NCI-H2081 (cell line): ENCODE data around the gene PCDHGA1.
"Not testable (repeated sequence)": the region's sequence is repeated elsewhere in the genome, so short reads cannot be mapped to it uniquely, and the experiment has no call there.

Source experiments
- DNase-seq, 2 experiments: peaks; one replicate each; lab custom pipeline; 2025; lab: John Stamatoyannopoulos, UW

PCDHGA1 gene

DNA sequence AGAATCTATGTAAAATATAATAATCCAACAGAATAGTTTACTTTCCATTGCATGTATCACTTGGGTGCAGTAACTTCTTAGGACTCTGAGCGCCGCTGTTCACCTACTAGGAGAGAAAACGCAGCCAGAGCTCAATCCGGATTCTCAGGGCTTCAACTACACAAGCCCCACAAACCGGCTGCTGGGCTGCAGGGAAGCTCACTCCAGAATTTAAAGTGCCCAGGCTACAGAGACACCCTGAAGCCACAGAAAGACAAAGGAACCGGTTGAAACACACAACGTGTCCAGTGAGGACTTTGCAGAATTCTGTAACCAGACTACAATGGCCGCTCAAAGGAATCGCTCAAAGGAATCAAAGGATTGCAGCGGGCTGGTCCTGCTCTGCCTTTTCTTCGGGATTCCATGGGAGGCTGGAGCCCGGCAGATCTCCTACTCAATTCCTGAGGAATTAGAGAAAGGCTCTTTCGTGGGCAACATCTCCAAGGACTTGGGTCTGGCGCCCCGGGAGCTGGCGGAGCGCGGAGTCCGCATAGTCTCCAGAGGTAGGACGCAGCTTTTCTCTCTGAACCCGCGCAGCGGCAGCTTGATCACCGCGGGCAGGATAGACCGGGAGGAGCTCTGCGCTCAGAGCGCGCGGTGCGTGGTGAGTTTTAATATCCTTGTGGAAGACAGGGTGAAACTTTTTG lies 82.7 kb downstream of the PCDHGA1 start, which contains the start of gene PCDHGA10:
PCDHGA10 (plus strand) TSS at position 134 of the 686 bp plus-strand sequence; CDS start at position 323, 189 bp downstream.
- DNase-seq: no peak

DNA sequence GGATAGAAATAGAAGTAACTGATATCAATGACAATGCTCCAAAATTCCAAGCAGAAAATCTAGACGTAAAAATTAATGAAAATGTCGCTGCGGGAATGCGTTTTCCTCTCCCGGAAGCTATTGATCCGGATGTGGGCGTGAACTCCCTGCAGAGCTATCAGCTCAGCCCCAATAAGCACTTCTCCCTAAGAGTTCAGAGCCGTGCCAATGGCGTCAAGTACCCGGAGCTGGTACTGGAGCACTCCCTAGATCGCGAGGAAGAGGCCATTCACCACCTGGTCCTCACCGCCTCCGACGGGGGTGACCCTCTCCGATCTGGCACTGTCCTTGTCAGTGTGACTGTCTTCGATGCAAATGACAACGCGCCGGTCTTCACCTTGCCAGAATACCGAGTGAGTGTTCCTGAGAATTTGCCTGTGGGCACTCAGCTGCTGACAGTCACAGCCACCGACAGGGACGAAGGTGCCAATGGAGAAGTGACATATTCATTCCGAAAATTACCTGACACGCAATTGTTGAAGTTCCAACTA lies 83.3 kb downstream of the PCDHGA1 start:
- no peak for DNase-seq

DNA sequence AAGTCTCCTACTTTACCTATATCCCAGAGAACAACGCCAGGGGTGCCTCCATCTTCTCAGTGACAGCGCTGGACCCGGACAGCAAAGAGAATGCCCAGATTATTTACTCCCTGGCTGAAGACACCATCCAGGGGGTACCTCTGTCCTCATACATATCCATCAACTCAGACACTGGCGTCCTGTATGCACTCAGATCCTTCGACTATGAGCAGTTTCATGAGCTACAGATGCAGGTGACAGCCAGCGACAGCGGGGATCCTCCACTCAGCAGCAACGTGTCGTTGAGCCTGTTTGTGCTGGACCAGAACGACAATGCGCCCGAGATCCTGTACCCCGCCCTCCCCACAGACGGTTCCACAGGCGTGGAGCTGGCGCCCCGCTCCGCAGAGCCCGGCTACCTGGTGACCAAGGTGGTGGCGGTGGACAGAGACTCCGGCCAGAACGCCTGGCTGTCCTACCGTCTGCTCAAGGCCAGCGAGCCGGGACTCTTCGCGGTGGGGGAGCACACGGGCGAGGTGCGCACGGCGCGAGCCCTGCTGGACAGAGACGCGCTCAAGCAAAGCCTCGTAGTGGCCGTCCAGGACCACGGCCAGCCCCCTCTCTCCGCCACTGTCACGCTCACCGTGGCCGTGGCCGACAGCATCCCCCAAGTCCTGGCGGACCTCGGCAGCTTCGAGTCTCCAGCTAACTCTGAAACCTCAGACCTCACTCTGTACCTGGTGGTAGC lies 84.4 kb downstream of the PCDHGA1 start:
- DNase-seq: not testable (repeated sequence)

DNA sequence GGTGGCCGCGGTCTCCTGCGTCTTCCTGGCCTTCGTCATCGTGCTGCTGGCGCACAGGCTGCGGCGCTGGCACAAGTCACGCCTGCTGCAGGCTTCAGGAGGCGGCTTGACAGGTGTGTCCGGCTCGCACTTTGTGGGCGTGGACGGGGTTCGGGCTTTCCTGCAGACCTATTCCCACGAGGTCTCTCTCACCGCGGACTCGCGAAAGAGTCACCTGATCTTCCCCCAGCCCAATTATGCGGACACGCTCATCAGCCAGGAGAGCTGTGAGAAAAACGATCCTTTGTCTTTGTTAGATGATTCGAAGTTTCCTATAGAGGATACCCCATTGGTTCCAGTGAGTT lies 84.9 kb downstream of the PCDHGA1 start:
- not testable (repeated sequence) for DNase-seq

DNA sequence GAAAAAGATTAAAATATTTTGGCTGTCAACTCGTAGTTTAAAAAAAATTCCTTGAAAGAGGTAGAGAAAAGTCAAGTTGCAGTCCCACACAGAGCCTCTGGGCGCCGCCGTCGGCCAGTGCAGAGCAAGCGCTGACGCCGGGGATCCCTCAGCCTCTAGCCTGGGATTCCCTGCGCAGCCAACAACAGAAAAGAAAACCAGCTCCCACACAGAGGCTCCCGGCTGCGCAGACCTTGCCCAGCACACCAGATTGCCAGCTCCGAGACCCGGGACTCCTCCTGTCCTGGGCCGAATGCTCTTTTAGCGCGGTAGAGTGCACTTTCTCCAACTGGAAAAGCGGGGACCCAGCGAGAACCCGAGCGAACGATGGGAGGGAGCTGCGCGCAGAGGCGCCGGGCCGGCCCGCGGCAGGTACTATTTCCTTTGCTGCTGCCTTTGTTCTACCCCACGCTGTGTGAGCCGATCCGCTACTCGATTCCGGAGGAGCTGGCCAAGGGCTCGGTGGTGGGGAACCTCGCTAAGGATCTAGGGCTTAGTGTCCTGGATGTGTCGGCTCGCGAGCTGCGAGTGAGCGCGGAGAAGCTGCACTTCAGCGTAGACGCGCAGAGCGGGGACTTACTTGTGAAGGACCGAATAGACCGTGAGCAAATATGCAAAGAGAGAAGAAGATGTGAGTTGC lies 87.3 kb downstream of the PCDHGA1 start, which contains the start of gene PCDHGB7:
PCDHGB7 (plus strand) TSS at position 184 of the 679 bp plus-strand sequence; CDS start at position 367, 183 bp downstream.
- peak; percentile 58 to 73 for DNase-seq

DNA sequence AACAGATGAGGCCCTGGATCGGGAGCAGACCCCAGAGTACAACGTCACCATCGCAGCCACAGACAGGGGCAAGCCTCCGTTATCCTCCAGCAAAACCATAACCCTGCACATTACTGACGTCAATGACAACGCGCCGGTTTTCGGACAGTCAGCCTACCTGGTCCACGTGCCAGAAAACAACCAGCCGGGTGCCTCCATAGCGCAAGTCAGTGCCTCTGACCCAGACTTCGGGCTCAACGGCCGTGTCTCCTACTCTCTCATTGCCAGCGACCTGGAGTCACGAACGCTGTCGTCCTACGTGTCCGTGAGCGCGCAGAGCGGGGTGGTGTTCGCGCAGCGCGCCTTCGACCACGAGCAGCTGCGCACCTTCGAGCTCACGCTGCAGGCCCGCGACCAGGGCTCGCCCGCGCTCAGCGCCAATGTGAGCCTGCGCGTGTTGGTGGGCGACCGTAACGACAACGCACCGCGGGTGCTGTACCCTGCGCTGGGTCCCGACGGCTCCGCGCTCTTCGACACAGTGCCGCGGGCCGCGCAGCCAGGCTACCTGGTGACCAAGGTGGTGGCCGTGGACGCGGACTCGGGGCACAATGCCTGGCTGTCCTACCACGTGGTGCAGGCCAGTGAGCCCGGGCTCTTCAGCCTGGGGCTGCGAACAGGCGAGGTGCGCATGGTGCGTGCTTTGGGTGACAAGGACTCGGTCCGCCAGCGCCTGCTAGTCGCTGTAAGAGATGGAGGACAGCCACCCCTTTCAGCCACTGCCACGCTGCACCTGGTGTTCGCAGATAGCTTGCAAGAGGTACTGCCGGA lies 89.0 kb downstream of the PCDHGA1 start:
- no peak for DNase-seq

DNA sequence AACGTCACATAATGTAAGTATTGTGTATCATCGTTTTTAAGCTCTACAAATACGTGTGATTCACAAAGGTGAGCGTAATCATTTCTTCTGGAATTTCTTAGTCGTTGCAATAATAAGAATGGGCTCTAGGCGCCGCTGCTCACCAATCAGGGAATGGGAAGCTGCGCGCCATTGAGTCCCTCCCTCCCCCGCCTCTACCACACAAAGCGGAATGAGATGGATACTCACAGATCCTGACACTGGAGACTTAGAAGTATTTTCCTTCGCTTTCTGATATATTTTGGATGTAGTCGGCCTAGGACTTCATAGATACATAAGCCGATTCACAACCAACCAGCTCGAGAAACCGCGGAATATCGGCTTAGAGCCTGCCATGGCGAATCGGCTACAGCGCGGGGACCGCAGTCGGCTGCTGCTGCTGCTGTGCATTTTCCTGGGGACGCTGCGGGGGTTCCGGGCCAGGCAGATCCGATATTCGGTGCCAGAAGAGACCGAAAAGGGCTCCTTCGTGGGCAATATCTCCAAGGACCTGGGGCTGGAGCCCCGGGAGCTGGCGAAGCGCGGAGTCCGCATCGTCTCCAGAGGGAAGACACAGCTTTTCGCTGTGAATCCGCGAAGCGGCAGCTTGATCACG lies 90.7 kb downstream of the PCDHGA1 start, which contains the start of gene PCDHGA11:
PCDHGA11 (plus strand) TSS at position 197 of the 634 bp plus-strand sequence; CDS start at position 374, 177 bp downstream.
- no peak for DNase-seq

DNA sequence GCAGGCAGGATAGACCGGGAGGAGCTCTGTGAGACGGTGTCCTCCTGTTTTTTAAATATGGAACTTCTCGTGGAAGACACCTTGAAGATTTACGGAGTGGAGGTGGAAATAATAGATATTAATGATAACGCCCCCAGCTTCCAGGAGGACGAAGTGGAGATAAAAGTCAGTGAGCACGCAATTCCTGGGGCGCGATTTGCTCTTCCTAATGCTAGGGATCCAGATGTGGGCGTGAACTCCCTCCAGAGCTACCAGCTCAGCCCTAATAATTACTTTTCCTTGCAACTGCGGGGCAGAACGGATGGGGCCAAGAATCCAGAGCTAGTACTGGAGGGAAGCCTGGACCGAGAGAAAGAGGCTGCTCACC lies 91.2 kb downstream of the PCDHGA1 start:
- DNase-seq: no peak

DNA sequence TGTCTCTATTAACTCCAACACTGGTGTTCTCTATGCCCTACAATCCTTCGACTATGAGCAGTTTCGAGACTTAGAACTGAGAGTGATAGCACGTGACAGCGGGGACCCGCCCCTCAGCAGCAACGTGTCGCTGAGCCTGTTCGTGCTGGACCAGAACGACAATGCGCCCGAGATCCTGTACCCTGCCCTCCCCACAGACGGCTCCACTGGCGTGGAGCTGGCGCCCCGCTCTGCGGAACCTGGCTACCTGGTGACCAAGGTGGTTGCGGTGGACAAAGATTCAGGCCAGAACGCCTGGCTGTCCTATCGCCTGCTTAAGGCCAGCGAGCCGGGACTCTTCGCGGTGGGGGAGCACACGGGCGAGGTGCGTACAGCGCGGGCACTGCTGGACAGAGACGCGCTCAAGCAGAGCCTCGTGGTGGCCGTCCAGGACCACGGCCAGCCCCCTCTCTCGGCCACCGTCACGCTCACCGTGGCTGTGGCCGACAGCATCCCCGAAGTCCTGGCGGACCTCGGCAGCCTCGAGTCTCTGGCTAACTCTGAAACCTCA lies 92.5 kb downstream of the PCDHGA1 start:
- DNase-seq: no peak

DNA sequence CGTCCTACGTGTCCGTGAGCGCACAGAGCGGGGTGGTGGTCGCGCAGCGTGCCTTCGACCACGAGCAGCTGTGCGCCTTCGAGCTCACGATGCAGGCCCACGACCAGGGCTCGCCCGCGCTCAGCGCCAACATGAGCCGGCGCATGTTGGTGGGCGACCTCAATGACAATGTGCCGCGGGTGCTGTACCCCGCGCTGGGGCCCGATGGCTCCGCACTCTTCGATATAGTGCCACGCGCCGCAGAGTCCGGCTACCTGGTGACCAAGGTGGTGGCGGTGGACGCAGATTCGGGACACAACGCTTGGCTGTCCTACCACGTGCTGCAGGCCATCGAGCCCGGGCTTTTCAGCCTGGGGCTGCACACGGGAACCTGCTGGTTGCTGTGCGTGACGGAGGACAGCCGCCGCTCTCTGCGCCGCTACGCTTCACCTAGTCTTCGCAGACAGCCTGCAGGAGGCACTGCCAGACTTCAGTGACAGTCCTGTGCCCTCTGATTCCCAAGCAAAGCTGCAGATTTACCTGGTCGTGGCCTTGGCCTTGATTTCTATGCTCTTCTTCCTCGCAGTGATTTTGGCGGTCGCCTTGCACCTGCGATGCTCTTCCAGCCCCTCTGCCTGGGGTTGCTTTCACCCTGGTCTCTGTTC lies 97.6 kb downstream of the PCDHGA1 start:
- DNase-seq: no peak

DNA sequence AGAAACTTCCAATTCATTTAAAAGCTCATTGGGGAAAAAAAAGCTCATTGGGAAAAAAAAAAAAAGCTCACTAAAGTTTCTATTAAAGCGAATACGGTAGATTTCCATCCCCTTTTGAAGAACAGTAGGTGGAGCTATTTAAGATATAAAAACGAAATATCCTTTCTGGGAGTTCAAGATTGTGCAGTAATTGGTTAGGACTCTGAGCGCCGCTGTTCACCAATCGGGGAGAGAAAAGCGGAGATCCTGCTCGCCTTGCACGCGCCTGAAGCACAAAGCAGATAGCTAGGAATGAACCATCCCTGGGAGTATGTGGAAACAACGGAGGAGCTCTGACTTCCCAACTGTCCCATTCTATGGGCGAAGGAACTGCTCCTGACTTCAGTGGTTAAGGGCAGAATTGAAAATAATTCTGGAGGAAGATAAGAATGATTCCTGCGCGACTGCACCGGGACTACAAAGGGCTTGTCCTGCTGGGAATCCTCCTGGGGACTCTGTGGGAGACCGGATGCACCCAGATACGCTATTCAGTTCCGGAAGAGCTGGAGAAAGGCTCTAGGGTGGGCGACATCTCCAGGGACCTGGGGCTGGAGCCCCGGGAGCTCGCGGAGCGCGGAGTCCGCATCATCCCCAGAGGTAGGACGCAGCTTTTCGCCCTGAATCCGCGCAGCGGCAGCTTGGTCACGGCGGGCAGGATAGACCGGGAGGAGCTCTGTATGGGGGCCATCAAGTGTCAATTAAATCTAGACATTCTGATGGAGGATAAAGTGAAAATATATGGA lies 100.2 kb downstream of the PCDHGA1 start, which contains the start of gene PCDHGA12:
PCDHGA12 (plus strand) TSS at position 176 of the 782 bp plus-strand sequence; CDS start at position 429, 253 bp downstream.
- no peak for DNase-seq

DNA sequence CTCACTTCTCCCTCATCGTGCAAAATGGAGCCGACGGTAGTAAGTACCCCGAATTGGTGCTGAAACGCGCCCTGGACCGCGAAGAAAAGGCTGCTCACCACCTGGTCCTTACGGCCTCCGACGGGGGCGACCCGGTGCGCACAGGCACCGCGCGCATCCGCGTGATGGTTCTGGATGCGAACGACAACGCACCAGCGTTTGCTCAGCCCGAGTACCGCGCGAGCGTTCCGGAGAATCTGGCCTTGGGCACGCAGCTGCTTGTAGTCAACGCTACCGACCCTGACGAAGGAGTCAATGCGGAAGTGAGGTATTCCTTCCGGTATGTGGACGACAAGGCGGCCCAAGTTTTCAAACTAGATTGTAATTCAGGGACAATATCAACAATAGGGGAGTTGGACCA lies 101.0 kb downstream of the PCDHGA1 start:
- DNase-seq: no peak

DNA sequence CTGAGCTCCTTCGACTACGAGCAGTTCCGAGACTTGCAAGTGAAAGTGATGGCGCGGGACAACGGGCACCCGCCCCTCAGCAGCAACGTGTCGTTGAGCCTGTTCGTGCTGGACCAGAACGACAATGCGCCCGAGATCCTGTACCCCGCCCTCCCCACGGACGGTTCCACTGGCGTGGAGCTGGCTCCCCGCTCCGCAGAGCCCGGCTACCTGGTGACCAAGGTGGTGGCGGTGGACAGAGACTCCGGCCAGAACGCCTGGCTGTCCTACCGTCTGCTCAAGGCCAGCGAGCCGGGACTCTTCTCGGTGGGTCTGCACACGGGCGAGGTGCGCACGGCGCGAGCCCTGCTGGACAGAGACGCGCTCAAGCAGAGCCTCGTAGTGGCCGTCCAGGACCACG lies 102.0 kb downstream of the PCDHGA1 start:
- not testable (repeated sequence) for DNase-seq

DNA sequence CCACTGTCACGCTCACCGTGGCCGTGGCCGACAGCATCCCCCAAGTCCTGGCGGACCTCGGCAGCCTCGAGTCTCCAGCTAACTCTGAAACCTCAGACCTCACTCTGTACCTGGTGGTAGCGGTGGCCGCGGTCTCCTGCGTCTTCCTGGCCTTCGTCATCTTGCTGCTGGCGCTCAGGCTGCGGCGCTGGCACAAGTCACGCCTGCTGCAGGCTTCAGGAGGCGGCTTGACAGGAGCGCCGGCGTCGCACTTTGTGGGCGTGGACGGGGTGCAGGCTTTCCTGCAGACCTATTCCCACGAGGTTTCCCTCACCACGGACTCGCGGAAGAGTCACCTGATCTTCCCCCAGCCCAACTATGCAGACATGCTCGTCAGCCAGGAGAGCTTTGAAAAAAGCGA lies 102.4 kb downstream of the PCDHGA1 start:
- DNase-seq: not testable (repeated sequence)

DNA sequence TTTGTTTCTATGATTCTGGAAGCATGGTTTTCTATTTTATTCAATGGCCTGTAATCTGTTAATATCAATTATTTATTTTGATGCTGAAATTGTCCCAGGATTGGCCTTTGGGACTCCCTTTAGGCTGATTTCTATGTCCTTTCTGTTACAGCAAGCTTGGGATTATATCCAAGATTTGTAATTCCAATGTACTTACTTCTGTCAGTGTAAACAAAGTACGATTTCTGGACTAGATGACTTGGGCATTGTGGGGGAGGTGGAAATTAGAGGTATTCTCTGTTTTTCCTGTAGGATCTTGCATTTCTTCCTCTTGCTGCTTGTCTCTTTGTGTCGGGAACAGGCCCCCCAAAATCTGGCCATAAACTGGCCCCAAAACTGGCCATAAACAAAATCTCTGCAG lies 103.7 kb downstream of the PCDHGA1 start:
- DNase-seq: no peak

DNA sequence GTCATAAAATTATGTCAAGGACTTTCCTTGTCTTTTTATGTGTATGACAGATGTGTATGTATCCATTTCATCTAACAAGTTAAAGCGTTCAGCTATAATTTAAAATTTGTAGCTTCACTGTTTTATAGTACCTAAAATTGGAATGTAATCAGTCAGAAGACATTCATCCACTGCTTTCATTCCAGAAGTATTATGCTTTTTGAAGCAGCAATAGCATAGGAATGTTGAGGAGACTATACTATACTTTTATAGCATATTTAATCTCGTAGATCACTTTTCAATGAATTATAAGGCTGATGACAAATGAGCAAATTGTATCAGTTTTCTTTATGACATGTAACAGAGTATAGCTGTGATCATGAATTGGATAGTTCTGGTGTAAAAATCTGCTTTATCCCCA lies 106.9 kb downstream of the PCDHGA1 start:
- DNase-seq: no peak

DNA sequence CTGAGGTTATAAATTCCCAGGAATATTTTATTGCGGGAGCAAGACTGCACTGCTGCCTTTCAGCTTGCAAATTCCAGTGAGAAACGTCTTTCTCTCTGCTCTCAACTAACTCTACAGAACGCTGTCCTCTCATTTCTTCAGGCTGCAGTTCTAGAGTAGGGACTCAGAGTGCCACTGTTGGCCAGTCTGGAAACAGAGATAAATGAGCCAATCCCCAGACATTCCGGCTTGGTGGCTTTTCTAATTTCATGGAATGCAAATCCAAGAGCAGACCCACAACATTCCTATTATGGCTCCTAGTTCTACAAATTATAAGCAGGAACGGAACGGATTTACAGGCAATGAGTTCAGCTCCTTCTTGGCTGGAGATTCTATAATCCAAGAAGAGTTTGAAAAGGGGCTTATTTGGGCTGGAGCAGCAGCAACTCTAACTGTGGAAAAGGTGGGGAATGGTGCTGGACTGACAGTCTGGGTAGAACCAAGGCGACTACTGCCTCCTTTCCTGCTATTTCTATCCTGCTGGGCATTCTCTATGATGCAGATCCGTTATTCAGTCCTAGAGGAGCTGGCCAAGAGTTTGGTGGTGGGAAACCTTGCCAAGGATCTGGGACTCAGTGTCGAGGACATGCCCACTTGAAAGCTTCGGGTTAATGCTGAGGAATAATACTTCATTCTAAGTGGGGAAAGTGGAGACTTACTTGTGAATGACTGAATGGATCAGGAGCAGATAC lies 109.3 kb downstream of the PCDHGA1 start:
- DNase-seq: no peak

DNA sequence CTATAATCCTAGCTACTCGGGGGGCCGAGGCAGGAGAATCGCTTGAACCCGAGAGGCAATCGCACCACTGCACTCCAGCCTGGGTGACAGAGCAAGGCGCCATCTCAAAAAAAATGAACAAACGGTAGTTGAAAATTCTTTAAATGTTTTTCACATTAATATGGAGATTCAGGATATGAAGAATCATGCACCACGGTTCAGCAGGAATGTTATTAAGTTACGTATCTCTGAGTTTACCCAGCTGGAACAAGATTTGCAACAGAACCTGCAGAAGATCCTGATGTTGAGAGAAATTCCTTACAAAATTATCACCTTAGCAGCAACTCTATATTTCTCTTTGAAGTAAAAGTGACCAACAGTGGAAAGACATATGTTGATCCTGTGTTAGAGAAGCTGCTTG lies 110.0 kb downstream of the PCDHGA1 start:
- no peak for DNase-seq
